Vagina (tissue), 2 donors: Measurements from ENCODE around the gene DDB1.

Experiments
- CTCF ChIP-seq, 3 experiments: fragments of 450-650 bp in 2 of 3; fragments of 200-600 bp in 1 of 3; sonication (generic) in 1 of 3; IDR thresholded peaks; one replicate each; pipeline ENCODE4 v1.5.1; 2017 to 2019; ENCODE audit warnings: antibody characterized with exemption in 3 of 3, mild to moderate bottlenecking in 2 of 3, moderate library complexity in 2 of 3
- POLR2AphosphoS5 ChIP-seq, 2 donors: sonication (generic); formaldehyde crosslinking; IDR thresholded peaks; one replicate each; pipeline ENCODE4 v1.9.0; 2017; ENCODE audit warnings: antibody characterized with exemption in 2 of 2, mild to moderate bottlenecking in 2 of 2, low read depth in 1 of 2; ENCODE audit not compliant: insufficient read depth in 1 of 2

GRCh38 chr11:61364012-61364675 is 31.2 kb upstream of the DDB1 start:
- no peak for TF ChIP-seq POLR2AphosphoS5 (IDR thresholded peaks at IDR 0.05; ENCODE audit: insufficient read depth in 1 of 2, low read depth in 1 of 2)
- TF ChIP-seq CTCF (IDR thresholded peaks at IDR 0.05), result no peak
